Coronary artery (tissue), 2 donors: ENCODE measurements around the gene SLC22A12.
"Not testable (repeated sequence)": the region's sequence is repeated elsewhere in the genome, so short reads cannot be mapped to it uniquely, and the experiment has no call there.

Source experiments
- DNase-seq: peaks from one replicate; pipeline ENCODE4 v3.0.0-alpha.2; 2017; ENCODE audit warnings: low spot score
- H3K27ac ChIP-seq, 2 donors: fragments of 200-600 bp; sonication (generic); one replicate each; pipeline ENCODE4 v1.5.1; 2016 to 2019
- H3K4me3 ChIP-seq: fragments of 200-600 bp; sonication (generic); 2 replicates; pipeline ENCODE4 v1.5.1; 2016; ENCODE audit warnings: mild to moderate bottlenecking, moderate library complexity
- TF ChIP-seq, protein P1 (sequence below): fragments of 200-600 bp; sonication (generic); IDR thresholded peaks from one replicate; pipeline ENCODE4 v1.5.1; 2019; ENCODE audit warnings: antibody characterized with exemption

Gene SLC22A12

DNA sequence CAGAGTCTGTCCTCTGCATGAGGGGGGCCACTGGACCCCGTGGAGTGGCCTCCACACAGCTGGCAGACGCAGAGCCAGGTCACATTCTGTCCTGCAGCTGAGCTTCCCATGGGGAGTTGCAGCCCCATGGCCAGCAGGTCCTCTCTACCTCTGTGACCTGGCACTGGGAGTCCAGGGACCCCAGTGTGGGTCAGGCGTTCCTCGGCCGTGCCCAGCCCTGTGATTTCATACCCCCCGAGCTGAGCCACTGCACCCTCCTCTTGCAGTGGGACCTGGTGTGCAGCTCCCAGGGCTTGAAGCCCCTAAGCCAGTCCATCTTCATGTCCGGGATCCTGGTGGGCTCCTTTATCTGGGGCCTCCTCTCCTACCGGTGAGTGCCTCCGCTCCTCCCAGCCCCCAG lies 32.2 kb upstream of the SLC22A12 start:
- TF ChIP-seq, protein P1, sequence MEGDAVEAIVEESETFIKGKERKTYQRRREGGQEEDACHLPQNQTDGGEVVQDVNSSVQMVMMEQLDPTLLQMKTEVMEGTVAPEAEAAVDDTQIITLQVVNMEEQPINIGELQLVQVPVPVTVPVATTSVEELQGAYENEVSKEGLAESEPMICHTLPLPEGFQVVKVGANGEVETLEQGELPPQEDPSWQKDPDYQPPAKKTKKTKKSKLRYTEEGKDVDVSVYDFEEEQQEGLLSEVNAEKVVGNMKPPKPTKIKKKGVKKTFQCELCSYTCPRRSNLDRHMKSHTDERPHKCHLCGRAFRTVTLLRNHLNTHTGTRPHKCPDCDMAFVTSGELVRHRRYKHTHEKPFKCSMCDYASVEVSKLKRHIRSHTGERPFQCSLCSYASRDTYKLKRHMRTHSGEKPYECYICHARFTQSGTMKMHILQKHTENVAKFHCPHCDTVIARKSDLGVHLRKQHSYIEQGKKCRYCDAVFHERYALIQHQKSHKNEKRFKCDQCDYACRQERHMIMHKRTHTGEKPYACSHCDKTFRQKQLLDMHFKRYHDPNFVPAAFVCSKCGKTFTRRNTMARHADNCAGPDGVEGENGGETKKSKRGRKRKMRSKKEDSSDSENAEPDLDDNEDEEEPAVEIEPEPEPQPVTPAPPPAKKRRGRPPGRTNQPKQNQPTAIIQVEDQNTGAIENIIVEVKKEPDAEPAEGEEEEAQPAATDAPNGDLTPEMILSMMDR: no peak
- DNase-seq: no peak
- no peak overlapping the region for H3K27ac ChIP-seq
- H3K4me3 ChIP-seq: no peak overlapping the region

DNA sequence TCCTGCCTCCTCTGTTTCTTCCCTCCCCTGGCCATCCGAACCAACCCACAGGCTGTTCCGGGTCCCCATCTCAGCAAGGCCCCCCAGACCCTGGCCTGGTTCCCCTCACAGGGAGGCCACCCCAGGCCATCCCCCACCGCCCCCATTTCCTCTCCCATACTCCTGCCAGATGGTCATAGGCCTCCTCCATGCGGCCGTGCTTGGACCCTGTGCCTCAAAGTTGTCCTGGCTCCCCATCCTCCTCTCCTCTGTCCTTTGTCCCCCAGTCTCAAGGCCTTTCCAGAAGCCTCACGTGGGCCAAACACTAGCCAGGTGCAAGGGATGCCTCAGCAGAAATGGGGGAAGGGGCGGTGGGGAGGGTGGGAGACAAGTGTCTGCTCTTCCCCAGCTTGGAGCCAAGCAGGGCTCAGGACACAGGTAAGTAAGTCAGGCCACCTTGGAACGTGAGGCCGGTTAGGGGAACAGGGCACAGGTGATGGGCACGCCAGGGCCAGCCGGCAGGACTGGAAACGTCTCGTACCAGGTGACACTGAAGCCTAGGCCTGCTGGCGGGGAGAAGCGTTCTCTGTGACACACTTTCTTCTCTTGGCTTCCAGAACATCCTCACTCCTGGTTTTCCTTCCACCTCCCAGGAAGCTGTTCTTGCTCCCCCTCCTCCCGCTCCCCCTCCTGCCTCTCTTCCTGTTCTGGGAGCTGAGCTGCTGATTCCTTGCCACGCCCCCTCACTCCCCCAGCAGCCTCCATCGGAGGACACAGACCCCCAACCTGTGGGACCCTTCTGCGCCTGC lies 31.5 kb upstream of the SLC22A12 start:
- no peak for DNase-seq
- TF ChIP-seq, protein P1: no peak
- Histone ChIP-seq H3K4me3 (no peak overlapping the region), H3K27ac (no peak overlapping the region)

DNA sequence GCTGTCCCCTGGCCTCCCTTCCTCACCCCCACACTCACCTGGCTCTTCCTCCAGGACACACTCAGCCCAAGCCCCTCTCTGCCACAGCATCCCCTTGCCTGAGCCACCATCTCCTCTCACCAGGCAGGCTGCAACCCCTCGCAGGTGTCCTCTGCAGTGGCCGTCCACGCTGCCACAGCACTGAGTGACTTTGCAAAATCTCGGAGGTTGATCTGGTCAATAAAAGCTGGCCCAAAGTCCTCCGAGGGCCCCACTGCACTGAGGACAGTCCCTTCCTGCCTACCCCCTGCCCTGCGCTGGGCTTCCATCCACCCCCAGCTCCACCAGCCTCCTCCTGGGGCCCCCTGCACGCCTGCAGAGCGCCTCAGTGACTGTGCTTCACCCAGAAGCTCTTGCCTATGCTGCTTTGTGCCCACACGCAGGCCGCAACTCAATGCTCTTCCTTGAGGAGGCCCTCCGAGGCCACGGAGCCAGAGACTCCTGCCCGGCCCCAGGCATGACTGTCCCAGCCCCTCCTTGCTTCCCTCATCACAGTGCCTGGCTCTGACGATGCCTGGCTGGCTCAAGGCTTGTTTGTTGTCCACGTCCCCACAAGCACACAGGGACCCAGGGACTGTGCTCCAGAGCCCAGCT lies 30.8 kb upstream of the SLC22A12 start:
- no peak for DNase-seq
- no peak overlapping the region for H3K4me3 ChIP-seq
- TF ChIP-seq, protein P1: no peak
- H3K27ac ChIP-seq: no peak overlapping the region

DNA sequence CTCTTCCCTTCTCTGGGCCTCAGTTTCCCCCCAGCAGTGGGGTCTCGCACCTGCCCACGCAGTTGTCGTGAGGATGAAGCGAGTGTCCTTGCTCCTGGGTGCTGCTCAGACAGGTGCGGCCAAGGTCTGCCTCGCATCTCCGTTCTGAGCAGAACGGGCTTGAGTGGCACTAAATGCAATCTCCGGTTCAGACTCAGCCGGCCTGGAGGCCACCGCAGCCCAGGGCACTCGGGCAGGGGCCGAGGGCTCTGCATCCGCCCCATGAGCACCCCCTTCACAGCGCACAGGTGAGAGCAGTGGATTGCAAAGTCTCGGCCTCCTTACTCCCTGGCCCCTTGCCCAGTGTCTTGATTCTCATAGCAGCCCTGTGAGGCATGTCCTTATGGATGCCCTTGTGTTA lies 30.1 kb upstream of the SLC22A12 start:
- no peak for DNase-seq
- Histone ChIP-seq H3K27ac (no peak overlapping the region), H3K4me3 (no peak overlapping the region)
- TF ChIP-seq, protein P1: no peak

DNA sequence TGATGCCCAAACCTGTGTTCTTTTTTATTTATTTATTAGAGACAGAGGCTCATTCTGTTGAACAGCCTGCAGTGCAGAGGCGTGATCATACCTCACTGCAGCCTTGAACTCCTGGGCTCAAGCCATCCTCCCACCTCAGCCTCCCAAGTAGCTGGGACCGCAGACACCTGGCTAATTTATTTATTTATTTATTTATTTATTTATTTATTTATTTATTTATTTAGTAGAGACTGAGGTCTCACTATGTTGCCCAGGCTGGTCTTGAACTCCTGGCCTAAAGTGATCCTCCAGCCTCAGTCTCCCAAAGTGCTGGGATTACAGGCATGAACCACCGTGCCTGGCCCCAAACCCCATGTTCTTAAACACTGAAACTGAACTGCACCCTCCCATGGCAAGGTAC lies 29.6 kb upstream of the SLC22A12 start:
- not testable (repeated sequence) for H3K27ac ChIP-seq, DNase-seq

DNA sequence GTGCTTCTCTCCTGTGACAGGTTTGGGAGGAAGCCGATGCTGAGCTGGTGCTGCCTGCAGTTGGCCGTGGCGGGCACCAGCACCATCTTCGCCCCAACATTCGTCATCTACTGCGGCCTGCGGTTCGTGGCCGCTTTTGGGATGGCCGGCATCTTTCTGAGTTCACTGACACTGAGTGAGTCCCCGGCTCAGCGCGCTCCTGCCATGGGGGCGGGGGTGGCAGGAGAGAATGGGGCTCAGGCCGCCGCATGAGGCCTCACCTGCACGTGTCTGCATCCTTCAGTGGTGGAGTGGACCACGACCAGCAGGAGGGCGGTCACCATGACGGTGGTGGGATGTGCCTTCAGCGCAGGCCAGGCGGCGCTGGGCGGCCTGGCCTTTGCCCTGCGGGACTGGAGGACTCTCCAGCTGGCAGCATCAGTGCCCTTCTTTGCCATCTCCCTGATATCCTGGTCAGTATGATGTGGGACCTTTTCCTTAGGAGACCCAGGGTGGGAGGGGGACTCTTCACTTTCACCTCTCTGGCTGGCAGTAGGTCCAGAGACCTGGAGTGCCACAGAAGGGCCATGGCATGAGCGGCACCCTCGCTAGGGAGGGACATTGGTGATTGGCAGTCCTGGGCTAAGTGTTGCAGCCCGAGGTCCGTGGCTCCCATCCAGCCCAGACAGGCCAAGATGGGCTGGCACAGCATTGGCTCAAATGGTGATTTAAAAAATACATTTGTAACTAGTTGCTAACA lies 28.9 kb upstream of the SLC22A12 start:
- DNase-seq: no peak
- Histone ChIP-seq H3K4me3 (no peak overlapping the region), H3K27ac (no peak overlapping the region)
- TF ChIP-seq, protein P1: no peak

More for the DNA sequence above, 29.6 kb upstream of the SLC22A12 start:
- H3K4me3 ChIP-seq: not testable (repeated sequence)

DNA sequence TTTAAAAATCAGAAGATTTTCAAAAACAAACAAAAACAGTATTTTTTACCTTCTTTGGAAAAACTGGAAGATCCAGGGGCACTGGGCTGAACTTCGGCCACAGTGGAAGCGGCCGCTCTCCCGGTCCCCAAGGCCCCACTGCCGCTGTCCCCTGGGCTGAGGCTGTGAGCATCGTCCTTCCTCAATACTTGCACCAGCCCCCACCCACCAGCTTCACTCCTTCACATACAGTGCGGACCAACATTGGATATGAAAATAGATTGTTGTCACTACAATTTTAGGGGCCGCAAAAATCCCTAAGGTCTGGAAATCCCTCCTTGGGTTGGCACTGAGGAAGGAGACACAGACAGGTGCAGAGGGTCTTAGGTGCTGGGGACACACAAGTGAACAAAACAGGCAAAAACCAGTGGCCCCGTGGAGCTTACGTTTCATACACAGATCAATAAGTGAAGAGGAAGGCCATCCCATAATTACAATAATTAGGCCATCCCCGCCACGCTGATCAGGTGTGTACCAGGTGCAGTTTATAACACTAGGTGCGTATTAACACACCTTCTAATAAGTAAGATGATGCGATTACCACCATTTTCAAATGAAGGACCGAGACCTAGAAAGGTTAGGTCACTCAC lies 28.2 kb upstream of the SLC22A12 start:
- Histone ChIP-seq H3K27ac (no peak overlapping the region), H3K4me3 (no peak overlapping the region)
- DNase-seq: no peak
- TF ChIP-seq, protein P1: no peak
